Uterus (tissue), 4 donors: ENCODE results near the gene IRF2. TPM values are rescaled to one million over a fixed set of nuclear protein-coding genes. Genes with fewer than 3 reads are reported as not detected.

Experiments used
- DNase-seq, 2 donors: peaks; one replicate each; pipeline ENCODE4 v3.0.0-alpha.2; 2019 to 2020
- H3K27ac ChIP-seq, 2 donors: fragments of 200-600 bp; sonication (generic); 1 replicate in 1 of 2; 2 replicates in 1 of 2; pipeline ENCODE4 v1.5.1; 2016 to 2018
- H3K27me3 ChIP-seq, 2 donors: fragments of 200-600 bp; sonication (generic); one replicate each; pipeline ENCODE4 v1.5.1; 2018 to 2019; ENCODE audit warnings: control low read depth in 1 of 2
- H3K36me3 ChIP-seq, 2 donors: fragments of 200-600 bp; sonication (generic); one replicate each; pipeline ENCODE4 v1.5.1; 2019; ENCODE audit warnings: control low read depth in 1 of 2
- H3K4me1 ChIP-seq, 2 donors: fragments of 200-600 bp; sonication (generic); one replicate each; pipeline ENCODE4 v1.5.1; 2018 to 2019; ENCODE audit warnings: control low read depth in 1 of 2
- H3K4me3 ChIP-seq, 2 donors: fragments of 200-600 bp; sonication (generic); 1 replicate in 1 of 2; 2 replicates in 1 of 2; pipeline ENCODE4 v1.5.1; 2018 to 2019; ENCODE audit warnings: mild to moderate bottlenecking in 1 of 2
- H3K9me3 ChIP-seq, 2 donors: fragments of 200-600 bp; sonication (generic); one replicate each; pipeline ENCODE4 v1.5.1; 2019; ENCODE audit warnings: control low read depth in 1 of 2
- POLR2A ChIP-seq, 2 donors: fragments of 450-650 bp; IDR thresholded peaks; one replicate each; pipeline ENCODE4 v1.6.1; 2016; ENCODE audit warnings: antibody characterized with exemption in 2 of 2, mild to moderate bottlenecking in 1 of 2, moderate library complexity in 1 of 2
- intact Hi-C: fragments of 100-400 bp; cut with DNase I; formaldehyde crosslinking; loops from one replicate; pipeline ENCODE4 v1.15.1; 2023; ENCODE audit warnings: low total_unique reads
- total RNA-seq, 4 donors: library from RNA; depleted of rRNA in 3 of 4; stranded (reverse); fragments of >200 nt in 3 of 4; gene quantifications; one replicate each; pipeline versions ENCODE4 v1.1.0 to v1.2.4, GENCODE V29; 2014 to 2023
- TF ChIP-seq, protein P1 (sequence below), 4 experiments: fragments of 200-600 bp in 2 of 4; fragments of 450-650 bp in 2 of 4; sonication (generic) in 2 of 4; IDR thresholded peaks; one replicate each; pipeline ENCODE4 v1.5.1; 2016 to 2019; ENCODE audit warnings: antibody characterized with exemption in 4 of 4, mild to moderate bottlenecking in 2 of 4, moderate library complexity in 1 of 4
- donor health status: DM: yes; HTN: yes; CAD: no.

The IRF2 gene
- total RNA-seq, 4 donors from 2014 or later = 7.9 to 45.7 (median 35.7) TPM

- H3K4me1 ChIP-seq = peaks cover 0 to 13% of the 10 kb centered on the region in 2 donors
- no peaks in the 10 kb centered on the region for H3K9me3 ChIP-seq
- H3K36me3 ChIP-seq = no peaks in the 10 kb centered on the region
- H3K4me3 ChIP-seq = no peak overlapping the region
- no peak for TF ChIP-seq POLR2A (IDR thresholded peaks at IDR 0.05)
- TF ChIP-seq, protein P1, sequence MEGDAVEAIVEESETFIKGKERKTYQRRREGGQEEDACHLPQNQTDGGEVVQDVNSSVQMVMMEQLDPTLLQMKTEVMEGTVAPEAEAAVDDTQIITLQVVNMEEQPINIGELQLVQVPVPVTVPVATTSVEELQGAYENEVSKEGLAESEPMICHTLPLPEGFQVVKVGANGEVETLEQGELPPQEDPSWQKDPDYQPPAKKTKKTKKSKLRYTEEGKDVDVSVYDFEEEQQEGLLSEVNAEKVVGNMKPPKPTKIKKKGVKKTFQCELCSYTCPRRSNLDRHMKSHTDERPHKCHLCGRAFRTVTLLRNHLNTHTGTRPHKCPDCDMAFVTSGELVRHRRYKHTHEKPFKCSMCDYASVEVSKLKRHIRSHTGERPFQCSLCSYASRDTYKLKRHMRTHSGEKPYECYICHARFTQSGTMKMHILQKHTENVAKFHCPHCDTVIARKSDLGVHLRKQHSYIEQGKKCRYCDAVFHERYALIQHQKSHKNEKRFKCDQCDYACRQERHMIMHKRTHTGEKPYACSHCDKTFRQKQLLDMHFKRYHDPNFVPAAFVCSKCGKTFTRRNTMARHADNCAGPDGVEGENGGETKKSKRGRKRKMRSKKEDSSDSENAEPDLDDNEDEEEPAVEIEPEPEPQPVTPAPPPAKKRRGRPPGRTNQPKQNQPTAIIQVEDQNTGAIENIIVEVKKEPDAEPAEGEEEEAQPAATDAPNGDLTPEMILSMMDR (IDR thresholded peaks at IDR 0.05) = no peak
- no peak for DNase-seq
- no peaks in the 10 kb centered on the region for H3K27me3 ChIP-seq
- intact Hi-C loops = no loop called here
- no peak overlapping the region for H3K27ac ChIP-seq
Measured at GRCh38 chr4:184442314-184442635, 32.1 kb downstream of the IRF2 start.

DNA sequence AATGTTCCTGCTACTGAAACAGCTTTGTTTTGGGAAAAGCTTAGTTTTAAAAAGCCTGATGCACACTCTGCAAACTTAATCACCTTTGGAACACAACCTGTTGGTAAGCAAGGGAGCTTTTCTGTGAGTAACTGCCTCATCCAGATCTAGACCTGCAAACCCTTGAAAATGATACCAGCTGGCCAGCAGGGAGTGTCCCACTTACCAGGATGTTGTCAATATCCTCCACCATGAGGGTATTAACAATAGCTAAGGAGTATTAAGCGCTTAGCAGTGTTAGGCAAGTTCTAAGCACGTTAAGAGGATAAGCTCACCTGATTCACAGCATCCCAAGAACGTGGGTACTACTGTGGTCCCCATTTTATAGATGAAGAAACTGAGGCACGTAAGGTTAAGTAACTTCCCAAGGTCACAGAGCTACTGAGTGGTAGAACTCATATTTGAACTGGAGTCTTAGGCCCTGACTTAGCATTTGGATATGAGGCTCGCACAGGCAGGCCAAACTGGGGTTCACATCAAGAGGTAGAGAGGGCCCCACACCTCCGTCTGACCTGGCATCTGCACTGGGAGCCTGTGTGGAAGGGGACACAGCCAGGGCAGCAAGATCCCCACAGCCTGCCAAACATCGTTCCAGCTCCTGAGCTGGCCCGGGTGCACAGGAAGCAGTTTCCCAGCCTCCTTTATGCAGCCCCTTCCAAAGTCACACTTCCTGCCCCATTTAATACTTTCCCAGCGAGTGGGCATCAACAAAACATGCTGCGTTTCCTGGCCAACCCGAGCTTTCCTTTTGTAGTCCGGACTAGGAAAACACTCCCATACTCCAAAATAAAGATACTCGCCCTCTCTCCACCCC, 32.7 kb downstream of the IRF2 start:
- no peaks in the 10 kb centered on the region for H3K27me3 ChIP-seq
- no peaks in the 10 kb centered on the region for H3K36me3 ChIP-seq
- H3K4me3 ChIP-seq = no peak overlapping the region
- no peaks in the 10 kb centered on the region for H3K9me3 ChIP-seq
- intact Hi-C loops = no loop called here
- TF ChIP-seq, protein P1 (IDR thresholded peaks at IDR 0.05) = no peak
- TF ChIP-seq POLR2A (IDR thresholded peaks at IDR 0.05) = no peak
- DNase-seq = no peak
- no peak overlapping the region for H3K27ac ChIP-seq
- peaks cover 0 to 13% of the 10 kb centered on the region in 2 donors for H3K4me1 ChIP-seq

DNA sequence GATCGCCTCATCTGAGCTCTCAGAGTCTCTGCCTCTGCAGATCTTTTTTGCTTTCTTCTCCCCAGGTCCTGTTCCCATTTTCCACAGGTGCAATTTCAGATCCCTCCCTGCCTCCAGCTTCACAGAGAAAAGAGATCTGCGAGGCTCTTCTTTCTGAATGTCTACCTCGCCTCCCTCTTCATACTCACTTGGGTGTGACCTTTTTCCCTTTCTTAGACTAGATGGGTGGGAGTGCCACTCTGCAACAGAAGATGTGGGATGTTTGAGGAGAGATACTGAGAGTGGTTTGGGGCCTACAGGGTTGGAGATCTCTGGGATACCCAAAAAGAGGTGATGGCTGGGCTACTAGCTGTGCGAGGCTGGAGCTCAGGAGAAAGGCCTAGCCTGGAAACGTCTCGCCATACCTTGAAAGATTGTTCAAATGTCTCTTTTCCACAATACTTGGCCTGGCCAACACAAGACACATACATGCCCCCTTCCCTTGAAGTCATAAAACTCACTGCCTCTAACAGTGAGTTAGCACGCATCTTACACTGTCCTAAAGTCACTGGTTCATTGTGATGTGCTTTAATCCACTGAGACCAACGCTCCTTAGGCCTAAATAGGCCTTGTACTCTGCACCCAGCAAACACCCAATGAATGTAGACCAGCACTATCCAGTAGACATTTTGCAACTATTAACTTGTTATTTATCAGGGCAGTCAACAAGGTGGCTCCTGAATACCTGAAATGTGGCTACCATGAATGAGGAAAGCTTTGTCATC, 33.6 kb downstream of the IRF2 start:
- Histone ChIP-seq H3K27ac (peak overlapping the region in 1 of 2 donors; percentile 23), H3K36me3 (no peaks in the 10 kb centered on the region), H3K9me3 (no peaks in the 10 kb centered on the region), H3K27me3 (no peaks in the 10 kb centered on the region), H3K4me1 (peaks cover 0 to 13% of the 10 kb centered on the region in 2 donors), H3K4me3 (no peak overlapping the region)
- TF ChIP-seq, protein P1 (IDR thresholded peaks at IDR 0.05) = no peak
- TF ChIP-seq POLR2A (IDR thresholded peaks at IDR 0.05) = no peak
- intact Hi-C loops = no loop called here
- DNase-seq = no peak

GRCh38 chr4:184439856-184440594, 34.3 kb downstream of the IRF2 start:
- H3K4me3 ChIP-seq = peak overlapping the region in 1 of 2 donors; percentile 6
- intact Hi-C loops = no loop called here
- H3K27ac ChIP-seq = peak overlapping the region; percentile 23 to 33
- no peaks in the 10 kb centered on the region for H3K9me3 ChIP-seq
- no peaks in the 10 kb centered on the region for H3K27me3 ChIP-seq
- H3K36me3 ChIP-seq = no peaks in the 10 kb centered on the region
- no peak for TF ChIP-seq POLR2A (IDR thresholded peaks at IDR 0.05)
- TF ChIP-seq, protein P1 (IDR thresholded peaks at IDR 0.05) = no peak
- peaks cover 0 to 13% of the 10 kb centered on the region in 2 donors for H3K4me1 ChIP-seq
- DNase-seq = peak in 1 of 2 donors; percentile 33
